ENCODE measurements around the gene KRT81. TPM values are rescaled to one million over a fixed set of nuclear protein-coding genes. Genes with fewer than 3 reads are reported as not detected.
"Not testable (repeated sequence)": the region's sequence is repeated elsewhere in the genome, so short reads cannot be mapped to it uniquely, and the experiment has no call there.

KRT81 gene
- total RNA-seq, 4 donors from 2014 or later = not detected

GRCh38 chr12:52307836-52308805 lies 16.8 kb upstream of the KRT81 start:
- ATAC-seq (peak; percentile 89 to 94), DNase-seq (peak; percentile 19 to 76)
- H3K4me3 ChIP-seq = peak overlapping the region; percentile 51 to 78 (median 54)
- H3K4me1 ChIP-seq = peaks cover 5 to 8% of the 10 kb centered on the region in 2 donors
- peak overlapping the region in 2 of 4 donors; percentile 35 to 77 for H3K27ac ChIP-seq
- no peaks in the 10 kb centered on the region for H3K36me3 ChIP-seq
- intact Hi-C loops (cut with DNase I; ENCODE audit: low total_unique reads) = loop anchor here (2.0 kb wide), 2 partner anchors 19 to 27 kb away; no protein-coding TSS in a partner anchor
- no peaks in the 10 kb centered on the region for H3K27me3 ChIP-seq
- peak in 4 of 5 experiments; percentile 24 to 51 (median 33) for TF ChIP-seq CTCF (IDR thresholded peaks at IDR 0.05 in 4 of 5, conservative IDR thresholded peaks at IDR 0.05 in 1 of 5)
- peak in 1 of 2 donors; percentile 33 for TF ChIP-seq POLR2A (IDR thresholded peaks at IDR 0.05)
- no peaks in the 10 kb centered on the region for H3K9me3 ChIP-seq
- in situ Hi-C loops (cut with MboI; ENCODE audit: low sequenced_read_pairs in 4 of 4) = no loop called here

- Histone ChIP-seq H3K27ac (no peak overlapping the region), H3K27me3 (no peaks in the 10 kb centered on the region), H3K4me1 (peaks cover 5 to 8% of the 10 kb centered on the region in 2 donors), H3K36me3 (no peaks in the 10 kb centered on the region), H3K4me3 (no peak overlapping the region), H3K9me3 (no peaks in the 10 kb centered on the region)
- ATAC-seq (no peak), DNase-seq (no peak)
- intact Hi-C loops (cut with DNase I; ENCODE audit: low total_unique reads) = loop anchor here (2.0 kb wide), 1 partner anchor 26 kb away; no protein-coding TSS in a partner anchor
- TF ChIP-seq POLR2A (IDR thresholded peaks at IDR 0.05) (no peak), CTCF (IDR thresholded peaks at IDR 0.05 in 4 of 5, conservative IDR thresholded peaks at IDR 0.05 in 1 of 5) (no peak)
- in situ Hi-C loops (cut with MboI; ENCODE audit: low sequenced_read_pairs in 4 of 4) = no loop called here
These were observed 15.4 kb upstream of the KRT81 start for GRCh38 chr12:52306731-52307130.

- ATAC-seq (no peak), DNase-seq (peak in 1 of 2 donors; percentile 2)
- Histone ChIP-seq H3K9me3 (no peaks in the 10 kb centered on the region), H3K27me3 (no peaks in the 10 kb centered on the region), H3K27ac (no peak overlapping the region), H3K4me1 (peaks cover 5 to 8% of the 10 kb centered on the region in 2 donors), H3K36me3 (no peaks in the 10 kb centered on the region), H3K4me3 (no peak overlapping the region)
- intact Hi-C loops (cut with DNase I; ENCODE audit: low total_unique reads) = loop anchor here (2.0 kb wide), 1 partner anchor 25 kb away; no protein-coding TSS in a partner anchor
- in situ Hi-C loops (cut with MboI; ENCODE audit: low sequenced_read_pairs in 4 of 4) = no loop called here
- TF ChIP-seq POLR2A (IDR thresholded peaks at IDR 0.05) (no peak), CTCF (IDR thresholded peaks at IDR 0.05 in 4 of 5, conservative IDR thresholded peaks at IDR 0.05 in 1 of 5) (no peak)
These were observed 14.8 kb upstream of the KRT81 start for GRCh38 chr12:52305921-52306705.

GRCh38 chr12:52304941-52305411 lies 13.6 kb upstream of the KRT81 start:
- H3K27me3 ChIP-seq; H3K4me3 ChIP-seq; intact Hi-C loops (cut with DNase I; ENCODE audit: low total_unique reads); H3K27ac ChIP-seq; H3K9me3 ChIP-seq; ATAC-seq; H3K4me1 ChIP-seq; H3K36me3 ChIP-seq; in situ Hi-C loops (cut with MboI; ENCODE audit: low sequenced_read_pairs in 4 of 4): not testable (repeated sequence)
- peak in 1 of 2 donors; percentile 13 for DNase-seq

- H3K27ac ChIP-seq; H3K4me1 ChIP-seq; H3K36me3 ChIP-seq; in situ Hi-C loops (cut with MboI; ENCODE audit: low sequenced_read_pairs in 4 of 4); H3K4me3 ChIP-seq; H3K27me3 ChIP-seq; intact Hi-C loops (cut with DNase I; ENCODE audit: low total_unique reads); DNase-seq; H3K9me3 ChIP-seq: not testable (repeated sequence)
- ATAC-seq = peak in 1 of 2 donors; percentile 40
These were observed 11.0 kb upstream of the KRT81 start for GRCh38 chr12:52302242-52302914.

GRCh38 chr12:52301721-52302120 lies 10.4 kb upstream of the KRT81 start:
- H3K4me1 ChIP-seq; ATAC-seq; H3K27ac ChIP-seq; H3K27me3 ChIP-seq; H3K4me3 ChIP-seq; H3K36me3 ChIP-seq; intact Hi-C loops (cut with DNase I; ENCODE audit: low total_unique reads); in situ Hi-C loops (cut with MboI; ENCODE audit: low sequenced_read_pairs in 4 of 4); H3K9me3 ChIP-seq; DNase-seq: not testable (repeated sequence)
